Fibroblast of the conjunctiva (primary cell): ENCODE data around the gene PRDM4.

Experiments used
- DNase-seq: peaks from one replicate; pipeline ENCODE4 v3.0.0-alpha.2; 2010; ENCODE audit warnings: low read depth

The PRDM4 gene

GRCh38 chr12:107760809-107761501 lies at the start of gene PRDM4:
Gene PRDM4, minus strand, starts transcription at chr12:107761137. Its CDS starts 622 bp downstream, at chr12:107760515.
- peak; percentile 90 for DNase-seq

- no peak for DNase-seq
These were observed 46.7 kb upstream of the PRDM4 start for GRCh38 chr12:107807471-107808150.

- no peak for DNase-seq
These were observed 44.7 kb upstream of the PRDM4 start for GRCh38 chr12:107805488-107806180.

- DNase-seq: no peak
These were observed 42.2 kb upstream of the PRDM4 start for GRCh38 chr12:107803092-107803491.

GRCh38 chr12:107801150-107801549 lies 40.2 kb upstream of the PRDM4 start:
- no peak for DNase-seq

GRCh38 chr12:107798580-107798979 lies 37.6 kb upstream of the PRDM4 start:
- no peak for DNase-seq

GRCh38 chr12:107794451-107794850 lies 33.5 kb upstream of the PRDM4 start:
- DNase-seq: no peak

GRCh38 chr12:107791465-107792089 lies 30.6 kb upstream of the PRDM4 start:
- DNase-seq: no peak

- no peak for DNase-seq
These were observed 27.9 kb upstream of the PRDM4 start for GRCh38 chr12:107788690-107789458.

GRCh38 chr12:107788281-107788680 lies 27.3 kb upstream of the PRDM4 start:
- DNase-seq: no peak

- no peak for DNase-seq
These were observed 22.8 kb upstream of the PRDM4 start for GRCh38 chr12:107783406-107784376.

- no peak for DNase-seq
These were observed 21.1 kb upstream of the PRDM4 start for GRCh38 chr12:107782067-107782466.

GRCh38 chr12:107780298-107780697 lies 19.4 kb upstream of the PRDM4 start:
- DNase-seq: no peak

GRCh38 chr12:107779077-107779831 lies 18.3 kb upstream of the PRDM4 start:
- DNase-seq: no peak

- DNase-seq: no peak
These were observed 17.6 kb upstream of the PRDM4 start for GRCh38 chr12:107778383-107779025.

GRCh38 chr12:107776171-107776570 lies 15.2 kb upstream of the PRDM4 start:
- no peak for DNase-seq

GRCh38 chr12:107775093-107775721 lies 14.3 kb upstream of the PRDM4 start:
- DNase-seq: no peak

- no peak for DNase-seq
These were observed 13.6 kb upstream of the PRDM4 start, which contains the start of gene ASCL4 for GRCh38 chr12:107774349-107775029. Gene ASCL4, plus strand, starts transcription at chr12:107774704. Its CDS starts 515 bp downstream, at chr12:107775219.
